SK-N-SH (cell line): ENCODE results near the gene ZNF547. TPM values are rescaled to one million over a fixed set of nuclear protein-coding genes. Genes with fewer than 3 reads are reported as not detected.

ENCODE experiments used
- CTCF ChIA-PET: fragments of 300-600, 350-600 bp; formaldehyde crosslinking; extraction: SDS; loops from one replicate; lab custom pipeline; 2021; lab: Yijun Ruan, JAX
- POLR2A ChIA-PET: fragments of 350-600 bp; sonication (Branson Sonifier 250); formaldehyde crosslinking; extraction: SDS; loops from one replicate; lab custom pipeline; 2020; ENCODE audit warnings: antibody characterized with exemption, inconsistent platforms; lab: Yijun Ruan, JAX
- DNase-seq: peaks from one replicate; pipeline ENCODE4 v3.0.0; 2012
- H2AFZ ChIP-seq: fragments of 200-600 bp; sonication (generic); 2 replicates; pipeline ENCODE4 v1.8.1; 2016; ENCODE audit warnings: antibody characterized with exemption, mild to moderate bottlenecking, low read depth
- H3F3A ChIP-seq: fragments of 200-600 bp; sonication (generic); replicated peaks from 2 replicates; pipeline ENCODE3; 2016; ENCODE audit warnings: antibody characterized with exemption, mild to moderate bottlenecking; ENCODE audit not compliant: insufficient read depth
- H3K27ac ChIP-seq, 2 experiments: fragments of 200-500 bp in 1 of 2; fragments of 200-600 bp in 1 of 2; sonication (Bioruptor generic) in 1 of 2; sonication (generic), shearing (Covaris generic) in 1 of 2; 2 replicates each; pipeline versions ENCODE4 v1.5.1 to v1.6.1; 2014 to 2016; ENCODE audit warnings: low read depth in 2 of 2, inconsistent platforms in 1 of 2, low read length in 1 of 2, mild to moderate bottlenecking in 1 of 2, mixed read lengths in 1 of 2
- H3K27me3 ChIP-seq: fragments of 200-600 bp; sonication (generic), shearing (Covaris generic); 2 replicates; pipeline ENCODE4 v1.6.1; 2016; ENCODE audit warnings: mixed run types; ENCODE audit not compliant: insufficient read depth
- H3K36me3 ChIP-seq, 2 experiments: fragments of 200-500 bp in 1 of 2; fragments of 200-600 bp in 1 of 2; sonication (Bioruptor generic) in 1 of 2; sonication (generic) in 1 of 2; replicated peaks in 1 of 2; 2 replicates each; pipeline versions ENCODE3 to v1.5.1; 2014 to 2016; ENCODE audit warnings: low read length in 1 of 2, mild to moderate bottlenecking in 1 of 2; ENCODE audit not compliant: insufficient read depth in 2 of 2, control insufficient read depth in 1 of 2
- H3K4me1 ChIP-seq, 2 experiments: fragments of 200-500 bp in 1 of 2; fragments of 200-600 bp in 1 of 2; sonication (Bioruptor generic) in 1 of 2; sonication (generic), shearing (Covaris generic) in 1 of 2; 2 replicates each; pipeline versions ENCODE4 v1.5.1 to v1.6.1; 2014 to 2016; ENCODE audit warnings: low read depth in 1 of 2, low read length in 1 of 2, mixed run types in 1 of 2; ENCODE audit not compliant: insufficient read depth in 2 of 2, control insufficient read depth in 1 of 2
- H3K4me2 ChIP-seq: fragments of 200-600 bp; sonication (generic), shearing (Covaris generic); 2 replicates; pipeline ENCODE4 v1.6.1; 2017; ENCODE audit warnings: mixed run types
- H3K4me3 ChIP-seq, 2 experiments: fragments of 200-500 bp in 1 of 2; fragments of 200-600 bp in 1 of 2; sonication (Bioruptor generic) in 1 of 2; sonication (generic), shearing (Covaris generic) in 1 of 2; 2 replicates each; pipeline versions ENCODE4 v1.5.1 to v1.8.1; 2014 to 2016; ENCODE audit warnings: low read depth in 2 of 2, inconsistent platforms in 1 of 2, low read length in 1 of 2, mild to moderate bottlenecking in 1 of 2, mixed read lengths in 1 of 2, moderate library complexity in 1 of 2
- H3K79me2 ChIP-seq: fragments of 200-600 bp; sonication (generic); 2 replicates; pipeline ENCODE4 v1.8.1; 2017; ENCODE audit warnings: mild to moderate bottlenecking; ENCODE audit not compliant: insufficient read depth
- H3K9ac ChIP-seq: fragments of 200-600 bp; sonication (generic); 2 replicates; pipeline ENCODE4 v1.6.1; 2017; ENCODE audit warnings: mixed run types
- H3K9me2 ChIP-seq: fragments of 200-600 bp; sonication (generic); 2 replicates; pipeline ENCODE4 v1.6.1; 2017; ENCODE audit warnings: mixed run types
- H3K9me3 ChIP-seq: fragments of 200-600 bp; sonication (generic); 2 replicates; pipeline ENCODE4 v1.6.1; 2017; ENCODE audit warnings: mixed run types, mild to moderate bottlenecking, moderate library complexity
- H4K20me1 ChIP-seq: fragments of 200-600 bp; sonication (generic); 2 replicates; pipeline ENCODE4 v1.6.1; 2017; ENCODE audit warnings: mild to moderate bottlenecking, mixed run types; ENCODE audit not compliant: insufficient read depth
- ELF1 ChIP-seq: IDR thresholded peaks from 2 replicates; pipeline ENCODE4 v1.4.0; 2012
- EP300 ChIP-seq, 2 experiments: IDR thresholded peaks; 2 replicates each; pipeline versions ENCODE4 v1.4.0 to v1.6.1; 2012; ENCODE audit warnings: borderline replicate concordance in 1 of 2, low read depth in 1 of 2, low read length in 1 of 2
- FOSL2 ChIP-seq: IDR thresholded peaks from 2 replicates; pipeline ENCODE4 v1.4.0; 2012; ENCODE audit warnings: low read depth, mild to moderate bottlenecking, moderate library complexity, borderline replicate concordance
- FOXJ3 ChIP-seq: sonication (generic); formaldehyde crosslinking; IDR thresholded peaks from 2 replicates; pipeline ENCODE4 v1.5.1; 2020; ENCODE audit warnings: mild to moderate bottlenecking, missing genetic modification reagents
- GABPA ChIP-seq: IDR thresholded peaks from 2 replicates; pipeline ENCODE4 v1.4.0; 2012; ENCODE audit warnings: low read depth, mild to moderate bottlenecking
- IRF3 ChIP-seq: fragments of 150-350 bp; IDR thresholded peaks from 2 replicates; pipeline ENCODE4 v1.6.1; 2016; ENCODE audit warnings: mild to moderate bottlenecking, low read depth, low read length
- JUND ChIP-seq: IDR thresholded peaks from 2 replicates; pipeline ENCODE4 v1.4.0; 2012
- NFIC ChIP-seq: IDR thresholded peaks from 2 replicates; pipeline ENCODE4 v1.4.0; 2012; ENCODE audit warnings: borderline replicate concordance
- NRF1 ChIP-seq: IDR thresholded peaks from 2 replicates; pipeline ENCODE4 v1.6.1; 2012; ENCODE audit warnings: low read depth, mild to moderate bottlenecking, low read length
- PBX3 ChIP-seq: IDR thresholded peaks from 2 replicates; pipeline ENCODE4; 2012
- RAD21 ChIP-seq: IDR thresholded peaks from 2 replicates; pipeline ENCODE4 v1.6.1; 2012; ENCODE audit warnings: mild to moderate bottlenecking, low read length
- RCOR1 ChIP-seq: fragments of 150-350 bp; IDR thresholded peaks from 2 replicates; pipeline ENCODE4 v1.6.1; 2017; ENCODE audit warnings: antibody characterized with exemption, low read length
- REST ChIP-seq: IDR thresholded peaks from 2 replicates; pipeline ENCODE4 v1.6.1; 2012; ENCODE audit warnings: mild to moderate bottlenecking, low read depth, low read length, moderate library complexity
- RFX5 ChIP-seq: IDR thresholded peaks from 2 replicates; pipeline ENCODE4 v1.6.1; 2012; ENCODE audit warnings: mild to moderate bottlenecking, improper control_type of control experiment, low read length
- TEAD4 ChIP-seq: IDR thresholded peaks from 2 replicates; pipeline ENCODE4 v1.4.0; 2012; ENCODE audit warnings: mild to moderate bottlenecking, borderline replicate concordance; ENCODE audit not compliant: insufficient read depth
- USF1 ChIP-seq: IDR thresholded peaks from 2 replicates; pipeline ENCODE4 v1.4.0; 2012; ENCODE audit warnings: low read depth, borderline replicate concordance
- ZBTB33 ChIP-seq: IDR thresholded peaks from 2 replicates; pipeline ENCODE4 v1.4.0; 2012; ENCODE audit warnings: low read depth, borderline replicate concordance
- WGBS: methylation state at CpG from one replicate; pipeline ENCODE4 v1.1.6; 2017; ENCODE audit warnings: low lambda C conversion rate; 5-methylcytosine and 5-hydroxymethylcytosine counted together
- polyA plus RNA-seq, 3 experiments: library from polyadenylated mRNA; depleted of rRNA; stranded (reverse); fragments of >200 nt; gene quantifications; 2 replicates each; pipeline ENCODE4 v1.2.3, GENCODE V29; 2012
- TF ChIP-seq, protein P1 (sequence below): fragments of 150-350 bp; IDR thresholded peaks from 2 replicates; pipeline ENCODE4 v1.6.1; 2017; ENCODE audit warnings: antibody characterized with exemption, low read length, low read depth, borderline replicate concordance

Gene ZNF547
- polyA plus RNA-seq, 1 of the 3 experiments (the other 2 are of a cell fraction), result 1.5 TPM

DNA sequence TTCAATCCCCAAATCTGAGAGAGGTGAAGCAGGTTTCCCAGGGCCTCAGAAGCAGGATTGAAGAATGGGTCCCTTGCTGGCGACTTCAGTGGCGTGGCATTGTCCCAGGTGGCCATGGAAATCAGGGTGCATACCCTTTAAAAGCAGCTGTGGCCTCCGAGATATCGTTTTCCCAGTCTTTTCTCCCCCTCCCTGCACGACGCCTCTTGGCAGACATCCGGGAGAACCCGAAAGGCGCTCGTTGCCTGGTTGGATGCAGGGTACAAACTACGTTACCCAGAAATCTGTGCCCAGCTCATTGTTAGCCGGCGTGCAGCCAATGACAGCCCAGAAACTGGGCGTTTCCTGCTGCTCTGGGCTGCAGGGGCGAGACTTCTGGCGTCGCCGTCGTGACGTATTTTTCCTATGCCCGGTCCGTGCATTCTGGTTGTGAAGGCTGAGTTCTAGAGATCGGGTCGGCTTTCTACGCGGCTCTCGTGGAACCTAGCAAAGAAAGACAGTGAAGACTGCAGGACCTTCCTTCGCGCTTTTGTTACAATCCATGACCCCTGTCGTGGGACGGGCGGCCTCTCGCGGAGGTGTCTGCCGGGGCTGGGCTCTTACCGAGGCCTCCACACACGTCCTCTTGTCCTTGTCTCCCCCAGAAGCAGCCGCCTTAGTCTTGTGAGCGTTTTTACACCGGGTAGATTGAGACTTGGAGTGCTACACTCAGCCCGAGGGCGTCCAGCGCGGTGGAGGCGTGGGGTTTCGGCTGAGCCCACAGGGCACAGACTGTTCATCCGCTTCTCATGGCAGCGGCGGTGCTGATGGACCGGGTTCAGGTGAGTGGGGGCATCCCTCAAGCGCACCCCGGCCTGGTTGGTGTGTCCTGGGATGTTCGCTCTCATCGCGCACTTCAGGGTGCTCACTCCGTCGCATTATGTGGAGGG, 12.2 kb upstream of the ZNF547 start, which contains the start of gene ZNF304:
ZNF304 (plus strand) TSS at position 395 of the 929 bp plus-strand sequence; CDS start at position 789, 394 bp downstream.
- H3K79me2 ChIP-seq, result peaks cover 35% of the 10 kb centered on the region
- 5% methylated on average over 30 of the region's 57 CpGs for WGBS
- CTCF ChIA-PET, result interaction anchor here (1.1 to 1.5 kb wide), 2 partner anchors 12 to 16 kb away, joined by 3 to 5 read pairs; partner anchors contain the start of genes TRAPPC2B and ZNF547
- TF ChIP-seq ZBTB33 (peak; percentile 57; the same call in 1 of the 2 replicates), PBX3 (no peak), NRF1 (no peak), USF1 (no peak), RFX5 (0 out of 2 replicates have a peak, but pooled peaks have one; percentile 46), RCOR1 (peak; percentile 11; the same call in 1 of the 2 replicates), ELF1 (peak; percentile 79), TEAD4 (no peak), FOSL2 (no peak), NFIC (peak; percentile 54; the same call in 1 of the 2 replicates), RAD21 (no peak), EP300 (IDR thresholded peaks at IDR 0.05; ENCODE audit: borderline replicate concordance in 1 of 2, low read depth in 1 of 2, low read length in 1 of 2) (no peak), FOXJ3 (CRISPR knock-in tag) (no peak), IRF3 (0 out of 2 replicates have a peak, but pooled peaks have one; percentile 11), REST (no peak), GABPA (peak; percentile 78), JUND (no peak)
- TF ChIP-seq, protein P1, sequence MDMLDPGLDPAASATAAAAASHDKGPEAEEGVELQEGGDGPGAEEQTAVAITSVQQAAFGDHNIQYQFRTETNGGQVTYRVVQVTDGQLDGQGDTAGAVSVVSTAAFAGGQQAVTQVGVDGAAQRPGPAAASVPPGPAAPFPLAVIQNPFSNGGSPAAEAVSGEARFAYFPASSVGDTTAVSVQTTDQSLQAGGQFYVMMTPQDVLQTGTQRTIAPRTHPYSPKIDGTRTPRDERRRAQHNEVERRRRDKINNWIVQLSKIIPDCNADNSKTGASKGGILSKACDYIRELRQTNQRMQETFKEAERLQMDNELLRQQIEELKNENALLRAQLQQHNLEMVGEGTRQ, result no peak

More for the DNA sequence above, 12.2 kb upstream of the ZNF547 start, which contains the start of gene ZNF304:
- Histone ChIP-seq H3K36me3 (peaks cover 11 to 22% of the 10 kb centered on the region in 2 experiments), H4K20me1 (no peaks in the 10 kb centered on the region), H3F3A (no peaks in the 10 kb centered on the region), H3K27ac (peak within 1 kb of the TSS; percentile 59 to 80; a peak in 3 of 4 replicates), H2AFZ (peak within 1 kb of the TSS; percentile 96), H3K4me2 (peak within 1 kb of the TSS; percentile 86), H3K9ac (peak within 1 kb of the TSS; percentile 85), H3K4me3 (peak within 1 kb of the TSS; percentile 98 to 99), H3K27me3 (no peaks in the 10 kb centered on the region), H3K9me3 (no peaks in the 10 kb centered on the region), H3K9me2 (no peaks in the 10 kb centered on the region), H3K4me1 (peaks cover 7 to 18% of the 10 kb centered on the region in 2 experiments; a peak in 2 of 4 replicates)
- POLR2A ChIA-PET, result interaction anchor here (0.6 to 0.7 kb wide), 2 partner anchors 84 to 499 kb away, joined by 3 to 4 read pairs; partner anchors contain the start of gene ZNF749
- DNase-seq, result peak; percentile 90
